Ovary (tissue), 3 donors: ENCODE data around the gene CD2BP2.

Source experiments
- CTCF ChIP-seq, 3 donors: fragments of 450-650 bp in 2 of 3; fragments of 200-600 bp in 1 of 3; IDR thresholded peaks; one replicate each; pipeline versions ENCODE4 v1.5.1 to v1.8.0; 2016 to 2022; ENCODE audit warnings: antibody characterized with exemption in 3 of 3, mild to moderate bottlenecking in 1 of 3
- POLR2A ChIP-seq: fragments of 450-650 bp; IDR thresholded peaks from one replicate; pipeline ENCODE4 v1.6.1; 2017; ENCODE audit warnings: antibody characterized with exemption, mild to moderate bottlenecking, moderate library complexity
- donor health status: DM: no; HTN: no; CAD: no.

GRCh38 chr16:30351586-30352419 is 3.3 kb downstream of the CD2BP2 start:
- TF ChIP-seq POLR2A (no peak), CTCF (IDR thresholded peaks at IDR 0.05) (no peak)
